H1 (cell line): Measurements from ENCODE around the gene CORO1A. TPM values are rescaled to one million over a fixed set of nuclear protein-coding genes. Genes with fewer than 3 reads are reported as not detected.

Experiments used
- CTCF ChIA-PET: fragments of 300-600 bp; sonication (Branson Sonifier 250); formaldehyde crosslinking; loops from one replicate; lab custom pipeline; 2021; ENCODE audit not compliant: partially characterized antibody; lab: Charles Lee
- POLR2A ChIA-PET: fragments of 300-600 bp; sonication (Branson Sonifier 250); formaldehyde crosslinking; loops from one replicate; lab custom pipeline; 2021; ENCODE audit warnings: inconsistent platforms; ENCODE audit not compliant: partially characterized antibody; lab: Charles Lee
- DNase-seq, 2 experiments: peaks; one replicate each; pipeline versions ENCODE4 v3.0.0 to v3.0.0-alpha.2; 2010 to 2022; ENCODE audit warnings: low spot score in 2 of 2, low read depth in 1 of 2, mixed read lengths in 1 of 2
- FAIRE-seq: peaks from 2 replicates; lab custom pipeline; 2011; peaks lifted over from hg19 to GRCh38; lab: Jason Lieb, UNC
- H2AFZ ChIP-seq: 2 replicates; pipeline ENCODE4 v1.8.1; 2012; ENCODE audit warnings: low read length, inconsistent platforms
- H2AK5ac ChIP-seq: 2 replicates; pipeline ENCODE4 v1.6.1; 2013; ENCODE audit warnings: low read depth, low read length
- H2BK120ac ChIP-seq: replicated peaks from 2 replicates; pipeline ENCODE3; 2013; ENCODE audit warnings: low read depth, low read length, inconsistent platforms
- H2BK12ac ChIP-seq: 2 replicates; pipeline ENCODE4 v1.6.1; 2013; ENCODE audit warnings: low read depth, low read length
- H2BK15ac ChIP-seq: 2 replicates; pipeline ENCODE4 v1.6.1; 2013; ENCODE audit warnings: low read length
- H2BK20ac ChIP-seq: 2 replicates; pipeline ENCODE4 v1.6.1; 2013; ENCODE audit warnings: low read length
- H2BK5ac ChIP-seq: 2 replicates; pipeline ENCODE4 v1.6.1; 2013; ENCODE audit warnings: low read depth, low read length
- H3K14ac ChIP-seq: 2 replicates; pipeline ENCODE4 v1.6.1; 2013; ENCODE audit warnings: inconsistent platforms; ENCODE audit not compliant: insufficient read length
- H3K18ac ChIP-seq: 2 replicates; pipeline ENCODE4 v1.6.1; 2013; ENCODE audit warnings: low read length; ENCODE audit errors: extremely low read depth
- H3K23ac ChIP-seq: 2 replicates; pipeline ENCODE4 v1.6.1; 2013; ENCODE audit warnings: inconsistent platforms; ENCODE audit not compliant: insufficient read length
- H3K23me2 ChIP-seq: 2 replicates; pipeline ENCODE4 v1.6.1; 2013; ENCODE audit warnings: low read depth, low read length
- H3K27ac ChIP-seq: 2 replicates; pipeline ENCODE4 v1.6.1; 2011; ENCODE audit warnings: low read depth, low read length, inconsistent platforms
- H3K27me3 ChIP-seq, 4 experiments: replicated peaks in 1 of 4; 1 replicate in 1 of 4; 2 replicates in 3 of 4; pipeline versions ENCODE4 v1.6.1 to v1.8.1; 2011 to 2013; ENCODE audit warnings: low read length in 3 of 4, mild to moderate bottlenecking in 3 of 4, inconsistent platforms in 2 of 4, mixed read lengths in 2 of 4, moderate library complexity in 1 of 4; ENCODE audit not compliant: control insufficient read depth in 3 of 4, insufficient read depth in 3 of 4; ENCODE audit errors: extremely low read depth in 1 of 4
- H3K36me3 ChIP-seq, 4 experiments: 2 replicates each; pipeline versions ENCODE4 v1.6.1 to v1.8.1; 2011 to 2013; ENCODE audit warnings: mild to moderate bottlenecking in 4 of 4, low read length in 3 of 4, moderate library complexity in 2 of 4, control low read depth in 1 of 4, inconsistent platforms in 1 of 4; ENCODE audit not compliant: insufficient read depth in 4 of 4, control insufficient read depth in 2 of 4
- H3K4ac ChIP-seq: replicated peaks from 2 replicates; pipeline ENCODE3; 2013; ENCODE audit warnings: low read length, low read depth, mixed read lengths, inconsistent platforms; ENCODE audit not compliant: insufficient read length
- H3K4me1 ChIP-seq, 4 experiments: replicated peaks in 1 of 4; 1 replicate in 1 of 4; 2 replicates in 3 of 4; pipeline versions ENCODE4 v1.6.1 to v1.8.1; 2011 to 2013; ENCODE audit warnings: low read length in 3 of 4, inconsistent platforms in 2 of 4, mixed read lengths in 1 of 4; ENCODE audit not compliant: insufficient read depth in 4 of 4, control insufficient read depth in 3 of 4
- H3K4me2 ChIP-seq, 2 experiments: 2 replicates each; pipeline versions ENCODE4 v1.6.1 to v1.8.1; 2011 to 2013; ENCODE audit warnings: low read depth in 2 of 2, low read length in 2 of 2, control low read depth in 1 of 2, inconsistent platforms in 1 of 2, mild to moderate bottlenecking in 1 of 2; ENCODE audit not compliant: insufficient read depth in 1 of 2
- H3K4me3 ChIP-seq, 4 experiments: fragments of 200-600, 300-600 bp in 1 of 4; sonication (generic), shearing (Covaris generic), sonication (Bioruptor Twin) in 1 of 4; 2 replicates each; pipeline versions ENCODE4 v1.5.1 to v1.8.1; 2011 to 2016; ENCODE audit warnings: low read length in 4 of 4, low read depth in 3 of 4, control low read depth in 2 of 4, inconsistent platforms in 2 of 4, mild to moderate bottlenecking in 2 of 4, mixed read lengths in 1 of 4, moderate library complexity in 1 of 4; ENCODE audit not compliant: insufficient read depth in 2 of 4; ENCODE audit errors: extremely low read depth in 1 of 4
- H3K56ac ChIP-seq: replicated peaks from 2 replicates; pipeline ENCODE3; 2013; ENCODE audit warnings: low read depth, mild to moderate bottlenecking, mixed read lengths, low read length, inconsistent platforms; ENCODE audit not compliant: insufficient read length
- H3K79me1 ChIP-seq: 2 replicates; pipeline ENCODE4 v1.6.1; 2013; ENCODE audit warnings: low read depth, low read length, control low read depth
- H3K79me2 ChIP-seq, 2 experiments: 2 replicates each; pipeline versions ENCODE4 v1.6.1 to v1.8.1; 2012 to 2013; ENCODE audit warnings: low read length in 2 of 2, mild to moderate bottlenecking in 2 of 2, inconsistent platforms in 1 of 2; ENCODE audit not compliant: insufficient read depth in 2 of 2, control insufficient read depth in 1 of 2
- H3K9ac ChIP-seq, 4 experiments: replicated peaks in 1 of 4; 1 replicate in 1 of 4; 2 replicates in 3 of 4; pipeline versions ENCODE4 v1.6.1 to v1.8.1; 2011 to 2013; ENCODE audit warnings: low read depth in 3 of 4, low read length in 3 of 4, control low read depth in 2 of 4, mild to moderate bottlenecking in 2 of 4, moderate library complexity in 2 of 4, inconsistent platforms in 1 of 4; ENCODE audit errors: extremely low read depth in 1 of 4
- H3K9me3 ChIP-seq, 2 experiments: 2 replicates each; pipeline versions ENCODE4 v1.6.1 to v1.8.1; 2012 to 2013; ENCODE audit warnings: mild to moderate bottlenecking in 2 of 2, moderate library complexity in 2 of 2, control low read depth in 1 of 2, inconsistent platforms in 1 of 2, low read depth in 1 of 2, low read length in 1 of 2, mixed read lengths in 1 of 2; ENCODE audit not compliant: insufficient read depth in 2 of 2
- H4K20me1 ChIP-seq, 2 experiments: replicated peaks in 1 of 2; 2 replicates each; pipeline versions ENCODE3 to v1.8.1; 2011 to 2013; ENCODE audit warnings: inconsistent platforms in 2 of 2, low read length in 2 of 2, mild to moderate bottlenecking in 1 of 2; ENCODE audit not compliant: insufficient read depth in 2 of 2, control insufficient read depth in 1 of 2
- H4K5ac ChIP-seq: 2 replicates; pipeline ENCODE4 v1.6.1; 2013; ENCODE audit warnings: low read length, low read depth, mixed read lengths, inconsistent platforms; ENCODE audit not compliant: insufficient read length
- H4K8ac ChIP-seq: 2 replicates; pipeline ENCODE4 v1.8.0; 2013; ENCODE audit warnings: mild to moderate bottlenecking, moderate library complexity, low read length, inconsistent platforms; ENCODE audit not compliant: insufficient read depth; ENCODE audit errors: extremely low read depth
- H4K91ac ChIP-seq: replicated peaks from 2 replicates; pipeline ENCODE3; 2013; ENCODE audit warnings: low read length, mixed read lengths, inconsistent platforms; ENCODE audit not compliant: insufficient read length
- JUN ChIP-seq: IDR thresholded peaks from 2 replicates; pipeline ENCODE4 v1.6.1; 2011; ENCODE audit warnings: low read depth, mild to moderate bottlenecking, improper control_type of control experiment, low read length
- MAFK ChIP-seq: IDR thresholded peaks from 2 replicates; pipeline ENCODE4 v1.6.1; 2012; ENCODE audit warnings: low read depth, mild to moderate bottlenecking, improper control_type of control experiment, low read length
- WGBS, 2 experiments: shearing (Covaris generic) in 1 of 2; methylation state at CpG; one replicate each; pipeline versions ENCODE4 v1.1.6 to v1.1.7; 2013 to 2015; ENCODE audit warnings: low lambda C conversion rate in 2 of 2, mixed read lengths in 2 of 2, inconsistent platforms in 1 of 2, low coverage in 1 of 2, missing lambda C conversion rate in 1 of 2; ENCODE audit not compliant: insufficient replicate concordance in 2 of 2, insufficient coverage in 1 of 2, insufficient read length in 1 of 2; ENCODE audit errors: extremely low coverage in 1 of 2, missing lambda C conversion rate in 1 of 2; 5-methylcytosine and 5-hydroxymethylcytosine counted together
- polyA plus RNA-seq, 7 experiments: library from polyadenylated mRNA; depleted of rRNA in 3 of 7; stranded (reverse) in 5 of 7; unstranded in 2 of 7; fragments of >200 nt in 5 of 7; fragments of 200-250 nt in 2 of 7; gene quantifications; 1 replicate in 5 of 7; 2 replicates in 1 of 7; 4 replicates in 1 of 7; pipeline versions ENCODE4 v1.2.1 to v1.2.3, GENCODE V29; 2011 to 2013; ENCODE audit warnings: missing spikeins in 2 of 7, mixed read lengths in 2 of 7
- total RNA-seq: library from RNA; stranded (reverse); fragmentation: NEBNext Ultra II Directional; extraction: Animal tissue kit (Norgen Biotek cat#: 25700); gene quantifications from 2 replicates; pipeline ENCODE4 v1.2.1, GENCODE V29; 2021

Gene CORO1A
- total and polyA plus RNA-seq, 2 of the 8 experiments (the other 6 are each of a cell fraction or from before 2014, with no cell fraction given): 10.9 to 11.7 TPM

DNA sequence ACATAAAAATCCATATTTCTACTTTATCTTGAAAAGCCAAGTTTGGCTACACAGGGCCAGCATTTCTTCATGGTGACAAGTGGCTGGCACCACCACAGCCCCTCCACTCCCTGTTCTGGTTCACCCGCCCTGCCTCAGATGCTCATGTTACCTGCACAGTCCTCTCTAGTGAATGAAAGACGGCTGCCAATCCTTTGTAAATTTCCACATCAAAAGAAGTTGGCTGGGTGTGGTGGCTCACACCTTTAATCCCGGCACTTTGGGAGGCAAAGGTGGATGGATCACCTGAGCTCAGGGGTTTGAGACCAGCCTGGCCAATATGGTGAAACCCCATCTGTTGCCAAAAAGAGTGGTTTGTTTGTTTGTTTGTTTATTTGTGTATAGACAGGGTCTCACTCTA lies 19.9 kb upstream of the CORO1A start:
- Histone ChIP-seq H2BK120ac (no peak overlapping the region), H2BK5ac (no peak overlapping the region), H3K23me2 (no peaks in the 10 kb centered on the region), H2BK12ac (no peak overlapping the region), H3K4me1 (no peaks in the 10 kb centered on the region), H2BK15ac (no peak overlapping the region), H4K91ac (no peak overlapping the region), H3K4me3 (no peak overlapping the region), H2BK20ac (no peak overlapping the region), H3K23ac (no peak overlapping the region), H3K9ac (no peak overlapping the region), H3K79me1 (no peaks in the 10 kb centered on the region), H4K8ac (no peak overlapping the region), H3K9me3 (peaks cover 0 to 6% of the 10 kb centered on the region in 2 experiments; a peak in 1 of 4 replicates), H3K18ac (no peak overlapping the region), H3K4ac (no peak overlapping the region), H3K56ac (no peak overlapping the region), H3K4me2 (no peak overlapping the region), H4K20me1 (no peaks in the 10 kb centered on the region), H3K27ac (no peak overlapping the region), H3K36me3 (no peaks in the 10 kb centered on the region), H3K14ac (no peak overlapping the region), H2AFZ (no peak overlapping the region), H3K27me3 (no peaks in the 10 kb centered on the region), H2AK5ac (no peak overlapping the region), H4K5ac (no peak overlapping the region), H3K79me2 (no peaks in the 10 kb centered on the region)
- ChIA-PET CTCF (interaction anchor here (0.6 to 1.3 kb wide), 3 partner anchors 10 to 351 kb away, joined by 3 read pairs; no protein-coding TSS in a partner anchor), POLR2A (interaction anchor here (0.6 to 1.0 kb wide), 2 partner anchors 8 to 41 kb away, joined by 3 read pairs; no protein-coding TSS in a partner anchor)
- DNase-seq: no peak
- WGBS, 2 experiments: 72% methylated on average over 3 of the region's 3 CpGs; no CpG with 5 or more reads in 1 of the 2 experiments
- FAIRE-seq: no peak
- no peak for TF ChIP-seq MAFK
- TF ChIP-seq JUN: no peak
